Spleen (tissue), 11 donors: ENCODE measurements around the gene GSDMA. TPM values are rescaled to one million over a fixed set of nuclear protein-coding genes. Genes with fewer than 3 reads are reported as not detected.

Experiments used
- DNase-seq: peaks from one replicate; pipeline ENCODE4 v3.0.0-alpha.2; 2020
- H3K27ac ChIP-seq, 8 donors: fragments of 200-600 bp; sonication (generic) in 7 of 8; 1 replicate in 4 of 8; 2 replicates in 4 of 8; pipeline versions ENCODE4 v1.5.0 to v1.8.0; 2016 to 2021; ENCODE audit warnings: inconsistent platforms in 4 of 8, mild to moderate bottlenecking in 4 of 8, moderate library complexity in 1 of 8
- H3K27me3 ChIP-seq, 7 donors: fragments of 200-600 bp; sonication (generic) in 6 of 7; replicated peaks in 1 of 7; 1 replicate in 4 of 7; 2 replicates in 3 of 7; pipeline versions ENCODE4 v1.5.0 to v1.8.0; 2016 to 2021; ENCODE audit warnings: inconsistent platforms in 3 of 7, mild to moderate bottlenecking in 1 of 7
- H3K36me3 ChIP-seq, 6 donors: fragments of 200-600 bp; sonication (generic) in 5 of 6; 1 replicate in 4 of 6; 2 replicates in 2 of 6; pipeline versions ENCODE4 v1.5.0 to v1.8.0; 2016 to 2021; ENCODE audit warnings: inconsistent platforms in 2 of 6
- H3K4me1 ChIP-seq, 6 donors: fragments of 200-600 bp; sonication (generic) in 5 of 6; 1 replicate in 3 of 6; 2 replicates in 3 of 6; pipeline versions ENCODE4 v1.5.0 to v1.8.0; 2016 to 2021; ENCODE audit warnings: inconsistent platforms in 3 of 6
- H3K4me3 ChIP-seq, 8 donors: fragments of 200-600 bp; sonication (generic) in 7 of 8; 1 replicate in 4 of 8; 2 replicates in 4 of 8; pipeline versions ENCODE4 v1.5.0 to v1.8.0; 2016 to 2021; ENCODE audit warnings: inconsistent platforms in 4 of 8, mild to moderate bottlenecking in 4 of 8, moderate library complexity in 2 of 8
- H3K9me3 ChIP-seq, 8 donors: fragments of 200-600 bp; sonication (generic) in 7 of 8; 1 replicate in 4 of 8; 2 replicates in 4 of 8; pipeline versions ENCODE4 v1.5.0 to v1.8.0; 2016 to 2021; ENCODE audit warnings: inconsistent platforms in 4 of 8
- CTCF ChIP-seq, 11 experiments: fragments of 200-600 bp in 7 of 11; fragments of 450-650 bp in 4 of 11; sonication (generic) in 4 of 11; IDR thresholded peaks in 8 of 11; conservative IDR thresholded peaks in 3 of 11; 1 replicate in 7 of 11; 2 replicates in 4 of 11; pipeline versions ENCODE4 v1.4.0 to v1.8.0; 2016 to 2021; ENCODE audit warnings: antibody characterized with exemption in 11 of 11, inconsistent platforms in 4 of 11, mild to moderate bottlenecking in 1 of 11
- POLR2A ChIP-seq, 3 donors: fragments of 450-650 bp; IDR thresholded peaks; one replicate each; pipeline ENCODE4 v1.5.1; 2017; ENCODE audit warnings: antibody characterized with exemption in 3 of 3, mild to moderate bottlenecking in 1 of 3
- POLR2AphosphoS5 ChIP-seq, 3 donors: sonication (generic); formaldehyde crosslinking; IDR thresholded peaks; one replicate each; pipeline ENCODE4 v1.5.1; 2017; ENCODE audit warnings: antibody characterized with exemption in 3 of 3
- WGBS, 5 donors: extraction: QIAGEN DNeasy Blood & Tissue Kit in 3 of 5; methylation state at CpG; one replicate each; pipeline versions ENCODE4 v1.1.5 to v1.1.7; 2013 to 2018; 5-methylcytosine and 5-hydroxymethylcytosine counted together
- intact Hi-C: fragments of 100-400 bp; cut with DNase I; formaldehyde crosslinking; loops from one replicate; pipeline ENCODE4 v1.15.0; 2023; ENCODE audit warnings: low total_unique reads
- polyA plus RNA-seq, 3 donors: library from polyadenylated mRNA; stranded (reverse); fragments of 200-250 nt; gene quantifications; one replicate each; pipeline ENCODE4 v1.2.1, GENCODE V29; 2013
- total RNA-seq, 7 donors: library from RNA; depleted of rRNA in 3 of 7; stranded (reverse); fragments of >200 nt in 3 of 7; fragmentation: NEBNext Ultra II Directional in 4 of 7; extraction: Animal tissue kit (Norgen Biotek cat#: 25700) in 4 of 7; gene quantifications; one replicate each; pipeline versions ENCODE4 v1.1.0 to v1.2.1, GENCODE V29; 2016 to 2021
- donor health status: healthy with polysubstance abuse.
- donor health status: DM: no; HTN: no; CAD: no; lungs with moderate emphysema.
- donor health status: DM: no; HTN: no; CAD: no.
- donor health status: Bipolar disorder and iron deficiency.
- donor health status: healthy.
- donor health status: DM: no; HTN: no; CAD: no.
- donor health status: DM: yes; HTN: yes; CAD: no.

Gene GSDMA
- total and polyA plus RNA-seq, 10 donors, result 0.07 to 1.2 (median 0.41) TPM; not detected in 3

GRCh38 chr17:39949028-39949427 is 13.8 kb upstream of the GSDMA start:
- Histone ChIP-seq H3K9me3 (no peaks in the 10 kb centered on the region), H3K36me3 (no peaks in the 10 kb centered on the region), H3K4me1 (peaks cover 0 to 26% (median 12%) of the 10 kb centered on the region in 6 donors), H3K27me3 (no peaks in the 10 kb centered on the region), H3K27ac (peak overlapping the region in 1 of 8 donors; percentile 38), H3K4me3 (no peak overlapping the region)
- TF ChIP-seq POLR2AphosphoS5 (IDR thresholded peaks at IDR 0.05) (no peak), CTCF (IDR thresholded peaks at IDR 0.05 in 8 of 11, conservative IDR thresholded peaks at IDR 0.05 in 3 of 11) (no peak), POLR2A (IDR thresholded peaks at IDR 0.05) (no peak)
- intact Hi-C loops, result no loop called here
- 52 to 68% (median 67%) methylated on average over 2 of the region's 2 CpGs for WGBS, 5 donors
- no peak for DNase-seq

DNA sequence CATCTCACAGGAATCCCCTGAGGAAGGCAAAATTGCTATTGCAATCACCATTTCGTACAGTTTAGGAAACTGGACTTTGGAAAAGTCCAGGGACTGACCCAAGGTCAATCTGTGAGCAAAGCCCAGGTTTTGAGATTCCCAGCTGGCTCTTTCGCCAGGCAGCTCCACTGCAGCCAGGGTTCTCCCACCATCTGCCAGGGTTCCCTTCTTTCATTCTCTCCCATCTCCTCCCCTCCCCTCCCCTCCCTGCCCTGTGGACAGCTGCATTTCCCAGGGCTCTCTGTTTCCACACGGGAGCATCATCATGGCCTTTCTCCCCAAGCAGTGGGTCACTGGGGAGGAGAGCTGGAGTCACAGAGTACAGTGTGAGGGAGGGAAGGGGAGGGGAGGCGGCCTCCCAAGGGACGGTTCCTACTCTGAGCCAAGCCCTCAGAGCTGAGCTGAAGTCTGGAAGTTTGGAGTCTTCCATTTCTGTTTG is 11.9 kb upstream of the GSDMA start:
- H3K9me3 ChIP-seq, result no peaks in the 10 kb centered on the region
- intact Hi-C loops, result no loop called here
- H3K36me3 ChIP-seq, result no peaks in the 10 kb centered on the region
- H3K27me3 ChIP-seq, result no peaks in the 10 kb centered on the region
- 69 to 74% (median 71%) methylated on average over 5 of the region's 5 CpGs for WGBS, 5 donors
- no peak for DNase-seq
- H3K27ac ChIP-seq, result no peak overlapping the region
- TF ChIP-seq POLR2A (IDR thresholded peaks at IDR 0.05) (no peak), CTCF (IDR thresholded peaks at IDR 0.05 in 8 of 11, conservative IDR thresholded peaks at IDR 0.05 in 3 of 11) (no peak)
- peaks cover 0 to 26% (median 12%) of the 10 kb centered on the region in 6 donors for H3K4me1 ChIP-seq
- H3K4me3 ChIP-seq, result no peak overlapping the region

DNA sequence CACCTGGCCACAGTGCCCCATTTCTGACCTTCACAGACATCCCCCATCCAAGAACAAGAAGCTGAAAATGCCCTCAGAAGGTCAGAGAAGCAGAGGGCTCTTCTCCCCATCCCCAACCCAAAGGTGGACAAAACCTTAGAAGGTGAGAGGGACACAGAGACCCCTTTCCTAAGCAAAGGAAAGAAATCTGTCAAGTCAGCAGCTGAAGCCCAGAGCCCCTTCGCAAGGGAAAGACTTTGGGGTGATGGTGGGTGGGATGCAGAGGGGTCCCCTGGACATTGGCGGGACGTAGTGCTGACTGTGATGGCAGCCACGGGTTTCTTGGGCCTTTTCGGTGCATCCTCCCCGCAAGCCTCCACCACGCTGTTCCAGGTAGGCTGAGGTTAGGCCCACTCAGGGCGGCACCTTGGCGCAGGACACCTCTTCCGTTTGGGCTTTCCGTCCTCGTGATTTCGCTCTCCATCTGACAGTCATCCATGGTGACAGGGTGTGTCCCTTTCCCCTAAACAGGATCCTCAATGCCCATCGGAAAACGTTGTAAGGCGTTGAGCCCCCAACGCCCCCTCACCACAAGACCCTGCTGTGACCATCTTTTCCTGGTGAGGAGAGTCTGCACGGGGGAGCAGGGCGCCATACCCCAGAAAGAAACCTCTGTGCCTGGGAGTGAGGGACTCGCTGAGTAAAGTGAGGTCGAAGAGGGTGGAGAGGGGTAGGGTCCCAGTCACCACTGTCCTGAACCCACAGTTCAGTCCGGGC is 10.7 kb upstream of the GSDMA start:
- DNase-seq, result peak; percentile 87
- H3K4me3 ChIP-seq, result peak overlapping the region in 7 of 8 donors; percentile 22 to 68 (median 38)
- no peaks in the 10 kb centered on the region for H3K27me3 ChIP-seq
- 62 to 67% (median 64%) methylated on average over 21 to 22 of the region's 22 CpGs for WGBS, 5 donors
- peaks cover 0 to 26% (median 12%) of the 10 kb centered on the region in 6 donors for H3K4me1 ChIP-seq
- intact Hi-C loops, result no loop called here
- no peak for TF ChIP-seq POLR2A (IDR thresholded peaks at IDR 0.05)
- TF ChIP-seq POLR2AphosphoS5 (IDR thresholded peaks at IDR 0.05), result no peak
- TF ChIP-seq CTCF (IDR thresholded peaks at IDR 0.05 in 8 of 11, conservative IDR thresholded peaks at IDR 0.05 in 3 of 11), result no peak
- no peaks in the 10 kb centered on the region for H3K9me3 ChIP-seq
- no peaks in the 10 kb centered on the region for H3K36me3 ChIP-seq
- peak overlapping the region in 5 of 8 donors; percentile 39 to 83 (median 60) for H3K27ac ChIP-seq

GRCh38 chr17:39952680-39953470 is 9.9 kb upstream of the GSDMA start:
- WGBS, 5 donors, result 0 to 2% (median 1%) methylated on average over 27 to 54 of the region's 55 CpGs
- peak overlapping the region in 7 of 8 donors; percentile 48 to 88 (median 78) for H3K27ac ChIP-seq
- intact Hi-C loops, result no loop called here

More at GRCh38 chr17:39952680-39953470, 9.9 kb upstream of the GSDMA start:
- TF ChIP-seq POLR2AphosphoS5 (IDR thresholded peaks at IDR 0.05), result peak; percentile 52 to 67 (median 60)
- no peak for TF ChIP-seq POLR2A (IDR thresholded peaks at IDR 0.05)
- Histone ChIP-seq H3K4me1 (peaks cover 0 to 26% (median 12%) of the 10 kb centered on the region in 6 donors), H3K4me3 (peak overlapping the region; percentile 10 to 72 (median 37)), H3K36me3 (no peaks in the 10 kb centered on the region), H3K9me3 (no peaks in the 10 kb centered on the region), H3K27me3 (no peaks in the 10 kb centered on the region)
- peak; percentile 99 for DNase-seq
